DND-41 (cell line): ENCODE data around the gene IQSEC2.

Experiments used
- ATAC-seq: fragments of 200-7000 bp; cut with Tn5 transposase; 3 replicates; pipeline ENCODE4 v1.9.1; 2021; ENCODE audit warnings: low read depth; ENCODE audit not compliant: insufficient read depth
- DNase-seq: peaks from one replicate; pipeline ENCODE4 v3.0.0-alpha.2; 2020
- H2AFZ ChIP-seq: 2 replicates; pipeline ENCODE4 v1.6.0; 2012; ENCODE audit warnings: low read depth, low read length
- H3K27ac ChIP-seq: 2 replicates; pipeline ENCODE4 v1.5.1; 2012; ENCODE audit warnings: low read length, inconsistent platforms
- H3K27me3 ChIP-seq: fragments of 200-600 bp; sonication (generic); 2 replicates; pipeline ENCODE4 v1.6.0; 2012; ENCODE audit warnings: low read length, mild to moderate bottlenecking, inconsistent platforms; ENCODE audit not compliant: insufficient read depth, poor library complexity
- H3K36me3 ChIP-seq: 2 replicates; pipeline ENCODE4 v1.5.1; 2012; ENCODE audit warnings: low read length, inconsistent platforms; ENCODE audit not compliant: insufficient read depth
- H3K4me1 ChIP-seq: 2 replicates; pipeline ENCODE4 v1.5.1; 2012; ENCODE audit warnings: mild to moderate bottlenecking, low read length; ENCODE audit not compliant: insufficient read depth
- H3K4me2 ChIP-seq: 2 replicates; pipeline ENCODE4 v1.6.0; 2012; ENCODE audit warnings: mild to moderate bottlenecking, moderate library complexity, low read length, inconsistent platforms; ENCODE audit not compliant: insufficient read depth
- H3K4me3 ChIP-seq, 2 experiments: fragments of 200-600 bp in 1 of 2; shearing (Covaris generic) in 1 of 2; 2 replicates each; pipeline ENCODE4 v1.5.1; 2012 to 2016; ENCODE audit warnings: inconsistent platforms in 2 of 2, low read length in 2 of 2, mild to moderate bottlenecking in 2 of 2, low read depth in 1 of 2, moderate library complexity in 1 of 2
- H3K79me2 ChIP-seq: 2 replicates; pipeline ENCODE4 v1.6.0; 2012; ENCODE audit warnings: low read length, inconsistent platforms; ENCODE audit not compliant: insufficient read depth
- H3K9ac ChIP-seq: 2 replicates; pipeline ENCODE4 v1.6.0; 2012; ENCODE audit warnings: low read depth, mild to moderate bottlenecking, inconsistent platforms, low read length, moderate library complexity
- H3K9me3 ChIP-seq: 2 replicates; pipeline ENCODE4 v1.5.1; 2012; ENCODE audit warnings: low read length, moderate library complexity, mild to moderate bottlenecking, inconsistent platforms; ENCODE audit not compliant: insufficient read depth, severe bottlenecking
- H4K20me1 ChIP-seq: 2 replicates; pipeline ENCODE4 v1.6.0; 2012; ENCODE audit warnings: low read length; ENCODE audit not compliant: insufficient read depth
- EZH2 ChIP-seq: IDR thresholded peaks from 3 replicates; pipeline ENCODE4 v1.6.1; 2012; ENCODE audit warnings: borderline replicate concordance, low read depth, mild to moderate bottlenecking, moderate library complexity, low read length, inconsistent platforms; ENCODE audit not compliant: severe bottlenecking
- TF ChIP-seq, protein P1 (sequence below): IDR thresholded peaks from 2 replicates; pipeline ENCODE4 v1.5.1; 2012; ENCODE audit warnings: borderline replicate concordance, low read length, moderate library complexity, mild to moderate bottlenecking; ENCODE audit not compliant: poor library complexity, severe bottlenecking; ENCODE audit errors: extremely low read depth

IQSEC2 gene

DNA sequence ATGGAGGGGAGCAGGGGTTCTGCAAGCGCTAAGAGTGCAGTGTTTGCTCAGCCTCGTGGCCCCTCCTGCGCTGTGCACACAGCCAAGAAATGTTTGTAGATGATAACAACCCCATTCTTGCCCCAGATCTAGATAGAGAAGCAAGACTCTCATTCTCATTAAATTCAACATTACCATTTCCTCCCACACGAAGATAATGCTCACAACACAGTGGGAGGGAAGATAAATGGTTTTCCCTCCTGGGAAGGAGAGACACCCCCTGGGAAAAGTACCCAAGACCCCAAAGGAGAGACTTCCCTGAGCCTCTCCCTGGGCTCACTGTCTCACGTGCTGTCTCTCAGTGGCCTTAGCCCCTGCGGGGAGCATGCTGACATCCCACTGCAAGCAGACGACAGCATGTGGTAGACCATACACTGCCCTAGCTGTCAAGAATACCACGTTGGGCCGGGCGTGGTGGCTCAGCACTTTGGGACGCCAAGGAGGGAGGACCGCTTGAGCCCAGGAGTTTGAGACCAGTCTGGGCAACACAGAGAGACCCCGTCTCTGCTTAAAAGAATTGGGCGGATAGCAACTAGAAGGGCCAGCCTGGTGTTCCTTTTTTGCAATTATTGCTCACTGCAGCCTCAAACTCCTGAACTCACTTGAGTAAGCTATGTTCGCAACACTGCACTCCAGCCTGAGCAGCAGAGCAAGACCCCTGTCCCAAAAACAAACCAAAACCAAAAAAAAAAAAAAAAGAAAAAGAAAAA, 34.9 kb upstream of the IQSEC2 start:
- no peak for DNase-seq
- H3K4me2 ChIP-seq: no peak overlapping the region

DNA sequence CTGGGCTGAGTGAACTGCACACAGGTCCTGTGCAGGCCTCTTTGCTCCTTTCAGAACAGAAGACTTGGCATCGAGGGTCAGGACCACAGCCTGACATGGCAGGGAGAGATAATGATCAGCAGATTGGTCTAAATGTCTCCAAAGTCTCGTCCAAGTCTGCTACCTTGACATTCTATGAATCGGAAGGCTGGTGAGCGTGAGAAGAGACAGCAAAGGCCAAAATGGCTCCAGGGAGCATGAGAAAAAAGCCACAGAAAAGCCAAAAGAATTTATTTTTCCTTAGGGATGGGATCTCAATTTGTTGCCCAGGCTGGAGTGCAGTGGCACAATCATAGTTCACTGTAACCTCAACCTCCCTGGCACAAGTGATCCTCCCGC, 32.3 kb upstream of the IQSEC2 start:
- TF ChIP-seq, protein P1, sequence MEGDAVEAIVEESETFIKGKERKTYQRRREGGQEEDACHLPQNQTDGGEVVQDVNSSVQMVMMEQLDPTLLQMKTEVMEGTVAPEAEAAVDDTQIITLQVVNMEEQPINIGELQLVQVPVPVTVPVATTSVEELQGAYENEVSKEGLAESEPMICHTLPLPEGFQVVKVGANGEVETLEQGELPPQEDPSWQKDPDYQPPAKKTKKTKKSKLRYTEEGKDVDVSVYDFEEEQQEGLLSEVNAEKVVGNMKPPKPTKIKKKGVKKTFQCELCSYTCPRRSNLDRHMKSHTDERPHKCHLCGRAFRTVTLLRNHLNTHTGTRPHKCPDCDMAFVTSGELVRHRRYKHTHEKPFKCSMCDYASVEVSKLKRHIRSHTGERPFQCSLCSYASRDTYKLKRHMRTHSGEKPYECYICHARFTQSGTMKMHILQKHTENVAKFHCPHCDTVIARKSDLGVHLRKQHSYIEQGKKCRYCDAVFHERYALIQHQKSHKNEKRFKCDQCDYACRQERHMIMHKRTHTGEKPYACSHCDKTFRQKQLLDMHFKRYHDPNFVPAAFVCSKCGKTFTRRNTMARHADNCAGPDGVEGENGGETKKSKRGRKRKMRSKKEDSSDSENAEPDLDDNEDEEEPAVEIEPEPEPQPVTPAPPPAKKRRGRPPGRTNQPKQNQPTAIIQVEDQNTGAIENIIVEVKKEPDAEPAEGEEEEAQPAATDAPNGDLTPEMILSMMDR: no peak
- TF ChIP-seq EZH2: no peak
- ATAC-seq: no peak
- H3K4me1 ChIP-seq: no peaks in the 10 kb centered on the region; the same call in 1 of the 2 replicates
- H3K36me3 ChIP-seq: no peaks in the 10 kb centered on the region
- no peaks in the 10 kb centered on the region for H3K9me3 ChIP-seq
- H4K20me1 ChIP-seq: no peaks in the 10 kb centered on the region
- no peak overlapping the region for H3K4me2 ChIP-seq
- H3K9ac ChIP-seq: no peak overlapping the region
- H3K27ac ChIP-seq: no peak overlapping the region
- no peak overlapping the region for H3K4me3 ChIP-seq
- no peak overlapping the region for H2AFZ ChIP-seq
- H3K79me2 ChIP-seq: no peaks in the 10 kb centered on the region
- H3K27me3 ChIP-seq: no peaks in the 10 kb centered on the region
- no peak for DNase-seq

More for the DNA sequence above, 34.9 kb upstream of the IQSEC2 start:
- Histone ChIP-seq H3K9me3 (no peaks in the 10 kb centered on the region), H3K36me3 (no peaks in the 10 kb centered on the region), H4K20me1 (no peaks in the 10 kb centered on the region), H3K9ac (no peak overlapping the region), H3K27me3 (no peaks in the 10 kb centered on the region), H2AFZ (no peak overlapping the region), H3K4me1 (no peaks in the 10 kb centered on the region; the same call in 1 of the 2 replicates), H3K79me2 (no peaks in the 10 kb centered on the region), H3K27ac (no peak overlapping the region), H3K4me3 (no peak overlapping the region)
- no peak for ATAC-seq
- no peak for TF ChIP-seq EZH2
- TF ChIP-seq, protein P1: no peak

DNA sequence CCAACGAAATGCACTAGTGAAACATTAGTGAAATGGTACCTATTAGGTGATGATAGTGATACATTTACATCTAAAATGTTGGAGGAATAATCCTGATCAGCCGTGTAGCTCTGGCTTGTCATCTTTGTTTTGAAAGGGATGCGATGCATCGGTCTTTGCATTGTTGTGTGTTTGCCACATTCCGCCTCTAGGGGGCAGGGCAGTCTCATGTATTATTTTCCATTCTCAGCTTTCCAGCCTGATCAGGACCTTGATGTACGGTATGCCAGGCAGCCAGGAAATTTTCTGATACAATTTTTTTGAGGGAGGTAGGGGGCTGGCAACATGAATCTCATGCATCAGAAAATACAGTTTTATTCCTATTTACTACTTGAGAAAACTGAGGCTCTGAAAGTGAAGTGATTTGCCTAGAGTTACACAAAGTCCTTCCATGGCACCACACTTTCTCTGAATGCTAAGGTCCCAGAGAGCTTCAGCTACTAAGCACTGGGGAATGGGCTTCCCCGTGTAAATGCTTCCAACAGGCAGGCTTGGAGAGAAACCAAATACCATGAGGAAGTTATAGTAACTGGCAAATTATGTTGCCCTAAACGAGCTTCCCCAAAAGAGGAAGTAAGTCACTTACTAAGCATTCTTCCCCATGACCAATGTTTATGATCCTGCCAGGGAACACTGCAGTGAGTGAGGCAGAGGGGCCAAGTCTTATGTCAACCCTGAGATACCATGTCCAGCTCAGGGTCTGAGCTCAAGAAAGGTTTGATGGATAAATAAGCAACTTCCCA, 31.8 kb upstream of the IQSEC2 start:
- no peak overlapping the region for H3K27ac ChIP-seq
- H3K4me3 ChIP-seq: no peak overlapping the region
- no peaks in the 10 kb centered on the region for H3K36me3 ChIP-seq
- H2AFZ ChIP-seq: no peak overlapping the region
- no peak overlapping the region for H3K4me2 ChIP-seq
- no peaks in the 10 kb centered on the region; the same call in 1 of the 2 replicates for H3K4me1 ChIP-seq
- TF ChIP-seq EZH2: no peak
- TF ChIP-seq, protein P1: peak; percentile 83
- H4K20me1 ChIP-seq: no peaks in the 10 kb centered on the region
- DNase-seq: peak; percentile 64
- H3K79me2 ChIP-seq: no peaks in the 10 kb centered on the region
- no peaks in the 10 kb centered on the region for H3K27me3 ChIP-seq
- no peaks in the 10 kb centered on the region for H3K9me3 ChIP-seq
- peak; percentile 67 for ATAC-seq
- H3K9ac ChIP-seq: no peak overlapping the region
